Measurements from ENCODE around the gene SLBP.
"Not testable (repeated sequence)": the region's sequence is repeated elsewhere in the genome, so short reads cannot be mapped to it uniquely, and the experiment has no call there.

Gene SLBP

DNA sequence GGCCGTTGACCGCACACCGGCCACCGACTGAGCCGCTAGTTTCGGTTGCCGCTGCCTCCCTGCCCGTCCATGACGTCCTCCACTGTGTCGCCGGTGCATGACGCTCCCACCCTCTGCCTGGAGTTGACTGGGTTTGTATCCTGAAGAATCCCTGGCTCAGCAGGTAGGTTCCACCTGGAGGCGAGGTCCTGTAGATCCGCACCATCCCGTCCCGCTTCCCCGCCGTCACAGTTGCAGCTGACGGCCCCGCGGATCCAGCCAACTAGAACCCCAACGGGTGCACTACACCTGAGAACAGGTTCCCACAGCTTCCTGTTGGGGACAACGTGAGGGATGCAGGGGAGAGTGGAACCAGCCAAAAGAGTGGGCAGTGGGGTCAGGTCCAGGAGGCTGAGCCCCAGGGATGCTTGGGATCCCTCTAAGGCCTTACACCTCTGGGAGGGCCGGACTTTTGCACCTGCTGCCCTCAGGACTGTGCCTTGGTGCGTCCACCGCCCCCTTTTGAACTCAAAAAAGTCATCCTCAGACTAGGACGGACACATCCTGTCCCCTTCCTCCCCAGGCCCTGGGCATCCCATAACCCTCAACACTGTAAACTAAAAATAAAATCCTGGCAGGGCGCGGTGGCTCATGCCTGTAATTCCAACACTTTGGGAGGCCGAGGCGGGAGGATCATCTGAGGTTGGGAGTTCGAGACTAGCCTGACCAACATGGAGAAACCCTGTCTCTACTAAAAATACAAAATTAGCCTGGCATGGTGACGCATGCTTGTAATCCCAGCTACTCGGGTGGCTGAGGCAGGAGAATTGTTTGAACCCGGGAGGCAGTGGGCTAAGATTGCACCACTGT is 1.1 kb upstream of the SLBP start:
- DNase-seq (ENCODE audit: low read depth in 1 of 2, low spot score in 1 of 2), result no peak

DNA sequence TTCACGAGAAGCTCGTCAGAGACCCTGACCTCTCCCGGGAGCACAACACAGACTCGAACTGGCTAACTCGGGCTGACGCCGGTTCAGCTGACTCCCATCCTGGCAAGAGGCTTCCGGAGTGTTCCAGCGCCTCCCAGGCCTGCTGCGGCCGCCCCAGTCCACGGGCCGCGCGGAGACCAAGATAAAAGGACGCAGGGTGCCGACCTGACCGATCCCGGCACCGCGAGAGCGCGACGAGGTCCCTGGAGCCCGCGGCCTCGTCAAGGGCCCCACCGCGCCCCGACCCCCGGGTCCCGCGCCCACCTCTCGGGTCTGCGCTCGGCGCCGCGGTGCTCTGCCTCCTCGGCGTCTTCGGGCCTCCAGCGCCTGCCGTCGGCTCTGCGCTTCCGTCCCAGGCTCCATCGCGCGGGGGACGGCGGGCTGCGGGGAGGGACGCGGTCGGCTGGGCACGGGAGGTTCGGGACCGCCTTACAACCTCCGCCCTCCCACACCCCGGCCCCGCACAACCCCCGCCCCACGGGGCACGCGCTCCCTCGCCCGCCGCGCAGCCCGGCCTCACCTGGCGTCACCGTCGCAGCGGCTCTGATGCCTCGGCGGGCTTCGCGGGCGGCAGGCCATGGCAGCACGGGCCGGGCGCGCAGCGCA is 426 bp downstream of the SLBP start:
- no peak for DNase-seq (ENCODE audit: low read depth in 1 of 2, low spot score in 1 of 2)

DNA sequence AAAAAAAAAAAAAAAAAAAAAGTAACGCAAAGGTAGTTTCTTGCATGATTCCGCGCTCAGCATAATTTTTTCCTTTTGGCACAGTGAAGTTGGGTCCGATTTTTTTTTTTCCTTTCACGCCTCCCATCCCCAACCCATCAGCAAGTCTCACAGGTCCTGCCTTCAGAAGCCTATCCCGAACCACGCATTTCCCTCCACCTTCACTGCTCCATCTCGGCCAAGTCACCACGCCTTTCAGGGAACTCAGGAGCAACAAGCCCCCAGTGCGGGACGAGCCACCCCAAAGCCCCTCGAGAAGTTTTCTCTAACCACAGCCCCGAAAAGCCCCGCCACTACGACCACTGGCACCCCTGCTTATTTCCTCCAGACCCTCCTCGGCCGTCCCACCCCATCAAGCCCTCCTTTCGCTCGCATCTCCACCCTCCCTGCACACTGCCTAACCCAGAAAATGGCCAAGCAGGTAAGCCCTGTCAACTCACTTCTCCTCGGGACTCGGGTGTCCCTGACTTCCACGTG is 1.0 kb downstream of the SLBP start:
- DNase-seq (ENCODE audit: low read depth in 1 of 2, low spot score in 1 of 2), result no peak

GRCh38 chr4:1708581-1708980 is 3.5 kb downstream of the SLBP start:
- DNase-seq (ENCODE audit: low read depth in 1 of 2, low spot score in 1 of 2), result no peak

GRCh38 chr4:1706358-1706757 is 5.8 kb downstream of the SLBP start:
- no peak for DNase-seq (ENCODE audit: low read depth in 1 of 2, low spot score in 1 of 2)

DNA sequence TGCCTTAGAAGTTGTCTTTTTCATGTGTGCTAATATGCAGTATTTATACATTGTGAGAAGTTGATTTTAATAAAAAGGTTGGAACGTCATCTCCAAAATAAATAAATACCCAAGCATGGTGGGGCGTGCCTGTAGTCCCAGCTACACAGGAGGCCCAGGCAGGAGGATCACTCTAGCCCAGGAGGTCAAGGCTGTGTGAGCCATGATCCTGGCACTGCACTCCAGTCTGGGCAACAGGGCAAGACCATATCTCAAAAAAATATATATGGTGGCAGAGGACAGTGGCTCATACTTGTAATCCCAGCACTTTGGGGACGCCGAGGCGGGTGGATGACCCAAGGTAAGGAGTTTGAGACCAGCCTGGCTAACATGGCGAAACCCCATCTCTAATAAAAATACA is 6.4 kb downstream of the SLBP start:
- DNase-seq (ENCODE audit: low read depth in 1 of 2, low spot score in 1 of 2), result no peak

GRCh38 chr4:1703867-1704266 is 8.3 kb downstream of the SLBP start:
- DNase-seq (ENCODE audit: low read depth in 1 of 2, low spot score in 1 of 2), result no peak

GRCh38 chr4:1701671-1702070 is 10.4 kb downstream of the SLBP start:
- not testable (repeated sequence) for DNase-seq (ENCODE audit: low read depth in 1 of 2, low spot score in 1 of 2)

GRCh38 chr4:1695913-1696312 is 16.2 kb downstream of the SLBP start:
- DNase-seq (ENCODE audit: low read depth in 1 of 2, low spot score in 1 of 2), result no peak

- DNase-seq (ENCODE audit: low read depth in 1 of 2, low spot score in 1 of 2), result peak; percentile 38 to 72
These were observed 18.8 kb downstream of the SLBP start for GRCh38 chr4:1693131-1693896.

DNA sequence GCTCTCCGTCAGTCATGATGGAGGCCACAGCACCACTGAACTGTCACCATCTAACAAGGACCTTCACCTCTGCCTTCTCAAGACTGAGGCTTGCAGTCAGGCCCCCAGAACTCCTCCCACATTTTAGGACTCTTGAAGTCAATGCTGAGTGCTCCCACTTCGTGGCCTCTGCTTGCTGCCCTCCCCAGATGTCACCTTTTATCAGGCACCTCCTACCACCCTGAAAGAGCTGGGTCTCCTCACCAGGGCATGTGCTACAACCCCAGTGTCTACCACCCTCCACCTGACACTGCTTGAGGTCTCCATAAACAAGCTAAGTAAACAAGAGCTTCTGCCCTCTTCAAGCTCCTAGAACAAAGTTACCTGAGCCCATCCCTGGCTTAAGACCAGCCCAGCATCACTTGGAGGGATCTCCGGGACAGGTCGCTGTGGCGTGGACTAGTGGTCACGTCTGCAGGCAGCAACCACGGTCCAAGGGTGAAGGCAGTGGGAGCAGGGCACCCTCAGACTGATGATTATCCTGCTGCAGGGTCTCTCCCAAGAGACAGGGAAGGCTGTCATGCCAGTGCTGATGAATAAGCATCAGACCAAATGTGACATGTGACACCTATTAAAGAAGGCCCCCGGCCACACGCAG is 20.3 kb downstream of the SLBP start:
- DNase-seq (ENCODE audit: low read depth in 1 of 2, low spot score in 1 of 2), result no peak

GRCh38 chr4:1690698-1691097 is 21.4 kb downstream of the SLBP start:
- no peak for DNase-seq (ENCODE audit: low read depth in 1 of 2, low spot score in 1 of 2)

GRCh38 chr4:1686440-1687036 is 25.6 kb downstream of the SLBP start:
- DNase-seq (ENCODE audit: low read depth in 1 of 2, low spot score in 1 of 2), result no peak

GRCh38 chr4:1685235-1686150 is 26.6 kb downstream of the SLBP start:
- DNase-seq (ENCODE audit: low read depth in 1 of 2, low spot score in 1 of 2), result no peak

DNA sequence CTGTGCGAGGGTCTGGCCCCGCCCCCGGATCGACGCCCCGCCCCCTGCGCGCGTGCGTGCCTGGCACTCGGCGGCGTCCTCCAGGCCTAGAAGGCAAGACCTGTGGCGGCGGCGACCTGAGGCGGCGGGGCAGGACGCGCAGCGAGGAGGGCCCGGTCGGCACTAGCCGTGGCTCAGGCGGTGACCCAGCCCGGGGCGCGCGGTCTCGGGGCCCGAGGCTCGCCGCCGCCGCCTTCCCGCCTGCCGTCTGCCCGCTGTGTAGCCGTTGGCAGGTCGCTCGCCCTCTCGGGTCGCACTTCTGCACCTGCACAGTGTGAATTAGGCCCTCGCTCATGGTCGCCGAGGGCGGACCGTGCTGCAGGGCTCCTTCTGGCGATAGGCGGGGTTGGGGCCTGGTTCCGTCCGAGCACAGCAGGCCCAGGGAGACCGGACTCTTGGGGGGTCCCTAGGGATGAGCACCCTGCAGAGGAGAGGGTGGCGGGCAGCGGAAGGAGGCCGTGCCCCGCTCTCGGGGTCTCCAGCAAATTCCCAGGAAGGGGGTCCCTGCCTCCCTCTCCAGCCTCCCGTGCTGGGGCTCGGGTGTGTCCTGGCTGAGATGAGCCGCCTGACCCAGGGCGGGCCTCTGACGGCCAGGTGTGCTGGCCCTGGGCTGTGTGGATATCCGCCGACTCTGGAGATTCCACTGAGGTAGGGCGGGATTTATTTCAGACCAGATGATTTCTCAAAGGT is 27.4 kb downstream of the SLBP start:
- DNase-seq (ENCODE audit: low read depth in 1 of 2, low spot score in 1 of 2), result peak; percentile 91

DNA sequence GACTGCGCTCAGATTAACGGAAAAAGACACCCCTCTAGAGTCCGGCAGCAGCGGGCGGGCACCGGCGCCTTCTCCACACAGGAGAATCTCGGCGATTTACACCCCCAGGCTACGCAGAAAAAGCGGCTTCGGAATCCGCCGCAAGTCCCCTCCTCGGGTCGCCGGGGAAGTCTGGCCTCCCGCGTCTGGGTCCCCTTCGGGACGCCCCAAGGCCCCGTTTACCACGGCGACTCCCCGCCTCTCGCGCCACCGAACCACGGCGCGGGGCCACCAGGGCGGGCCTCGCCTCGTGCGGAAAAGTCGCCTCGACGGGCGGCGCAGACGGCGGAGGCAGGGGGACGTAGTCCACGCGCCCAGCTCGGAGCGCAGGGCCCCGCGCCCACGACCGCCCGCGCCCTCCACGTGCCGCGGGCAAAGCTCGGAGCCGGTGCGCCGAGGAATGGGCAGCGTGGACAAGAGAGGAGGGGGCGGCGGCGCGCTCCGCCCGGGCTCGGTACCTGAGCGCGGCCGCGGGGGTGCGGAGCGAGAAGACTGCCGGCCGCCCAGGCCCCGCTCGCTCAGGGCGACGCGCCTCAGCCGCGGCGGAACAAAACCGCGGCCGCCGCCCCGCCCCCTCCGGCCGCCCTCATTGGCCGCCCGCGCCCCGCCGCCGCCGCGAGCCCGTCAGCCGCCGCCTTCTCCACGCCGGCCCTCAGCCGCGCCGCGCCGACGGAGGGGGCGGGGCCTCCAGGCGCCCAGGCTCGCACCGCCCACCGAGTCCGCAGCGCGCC is 28.2 kb downstream of the SLBP start, which contains the start of gene FAM53A:
Gene FAM53A, minus strand, starts transcription at position 578 of the 770 bp plus-strand sequence. CDS start 15,572 bp downstream, outside the sequence.
- peak in 1 of 2 donors; percentile 20 for DNase-seq (ENCODE audit: low read depth in 1 of 2, low spot score in 1 of 2)

GRCh38 chr4:1683261-1683735 is 28.8 kb downstream of the SLBP start:
- no peak for DNase-seq (ENCODE audit: low read depth in 1 of 2, low spot score in 1 of 2)

DNA sequence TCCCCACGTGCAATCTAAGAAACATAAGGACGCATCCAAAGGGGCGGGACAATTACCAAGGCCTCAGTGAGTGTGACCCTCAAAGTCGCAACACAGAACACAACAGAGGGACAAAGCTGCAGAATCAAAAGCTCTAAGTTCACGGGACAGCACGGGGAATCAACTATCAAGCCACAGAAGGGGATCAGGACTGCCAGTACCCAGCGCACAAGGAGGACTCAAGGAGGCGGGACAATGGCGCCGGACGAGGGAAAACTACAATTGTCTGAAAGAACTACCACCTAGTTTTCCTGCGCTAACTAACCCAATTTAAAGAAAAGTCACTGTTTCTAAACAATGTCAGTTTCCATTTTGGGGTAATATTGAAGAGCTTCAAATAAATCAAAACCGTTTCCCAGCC is 29.3 kb downstream of the SLBP start:
- DNase-seq (ENCODE audit: low read depth in 1 of 2, low spot score in 1 of 2), result no peak

Measured in activated CD4-positive, alpha-beta T cell treated with anti-CD3 and anti-CD28 coated beads, Interleukin-2, amount 50 U/mL, for 24 hours (primary cell).